Prostate gland (tissue), 2 donors: ENCODE results near the gene ELAVL1. TPM values are rescaled to one million over a fixed set of nuclear protein-coding genes. Genes with fewer than 3 reads are reported as not detected.
"Not testable (repeated sequence)": the region's sequence is repeated elsewhere in the genome, so short reads cannot be mapped to it uniquely, and the experiment has no call there.

ENCODE experiments used
- DNase-seq: peaks from one replicate; pipeline ENCODE4 v3.0.0-alpha.2; 2019; ENCODE audit warnings: low spot score
- H3K27ac ChIP-seq, 2 donors: fragments of 200-600 bp; sonication (generic); 2 replicates each; pipeline ENCODE4 v1.5.1; 2017 to 2019
- H3K27me3 ChIP-seq: fragments of 200-600 bp; sonication (generic); replicated peaks from 2 replicates; pipeline ENCODE4 v1.5.1; 2019; ENCODE audit not compliant: insufficient read depth
- H3K36me3 ChIP-seq, 2 donors: fragments of 200-600 bp; sonication (generic); 1 replicate in 1 of 2; 2 replicates in 1 of 2; pipeline versions ENCODE4 v1.5.1 to v1.8.1; 2017 to 2019
- H3K4me1 ChIP-seq: fragments of 200-600 bp; sonication (generic); replicated peaks from 2 replicates; pipeline ENCODE4 v1.5.1; 2019
- H3K4me3 ChIP-seq, 2 donors: fragments of 200-600 bp; sonication (generic); 2 replicates each; pipeline ENCODE4 v1.5.1; 2017 to 2019
- H3K9me3 ChIP-seq: fragments of 200-600 bp; sonication (generic); 2 replicates; pipeline ENCODE4 v1.5.1; 2017
- CTCF ChIP-seq, 4 experiments: fragments of 200-600 bp in 2 of 4; fragments of 450-650 bp in 2 of 4; sonication (generic) in 2 of 4; IDR thresholded peaks; 1 replicate in 3 of 4; 2 replicates in 1 of 4; pipeline ENCODE4 v1.5.1; 2016 to 2019; ENCODE audit warnings: antibody characterized with exemption in 4 of 4, mild to moderate bottlenecking in 2 of 4, moderate library complexity in 2 of 4
- POLR2A ChIP-seq: fragments of 450-650 bp; IDR thresholded peaks from one replicate; pipeline ENCODE4 v1.6.1; 2016; ENCODE audit warnings: antibody characterized with exemption, mild to moderate bottlenecking
- POLR2AphosphoS5 ChIP-seq: sonication (generic); formaldehyde crosslinking; IDR thresholded peaks from one replicate; pipeline ENCODE4 v1.6.1; 2017; ENCODE audit warnings: antibody characterized with exemption
- WGBS: methylation state at CpG from one replicate; pipeline ENCODE4 v1.1.5; 2018; 5-methylcytosine and 5-hydroxymethylcytosine counted together
- intact Hi-C: fragments of 100-400 bp; cut with DNase I; formaldehyde crosslinking; loops from one replicate; pipeline ENCODE4 v1.14.2; 2022
- total RNA-seq, 2 donors: library from RNA; depleted of rRNA; stranded (reverse); fragments of >200 nt; gene quantifications; one replicate each; pipeline ENCODE4 v1.1.0, GENCODE V29; 2016

The ELAVL1 gene
- total RNA-seq, 2 donors from 2014 or later = 35.6 to 76.9 TPM

GRCh38 chr19:7962644-7963268, 42.7 kb downstream of the ELAVL1 start:
- intact Hi-C loops = no loop called here
- 87% methylated on average over 22 of the region's 22 CpGs for WGBS
- Histone ChIP-seq H3K4me1 (no peaks in the 10 kb centered on the region), H3K36me3 (no peaks in the 10 kb centered on the region), H3K27ac (no peak overlapping the region), H3K9me3 (no peaks in the 10 kb centered on the region), H3K4me3 (no peak overlapping the region), H3K27me3 (no peaks in the 10 kb centered on the region)
- no peak for DNase-seq
- TF ChIP-seq POLR2A = no peak
- no peak for TF ChIP-seq CTCF (IDR thresholded peaks at IDR 0.05)
- no peak for TF ChIP-seq POLR2AphosphoS5

- no peak overlapping the region for H3K27ac ChIP-seq
- no peak for DNase-seq
- no peaks in the 10 kb centered on the region for H3K27me3 ChIP-seq
- 79% methylated on average over 13 of the region's 13 CpGs for WGBS
- no peak overlapping the region for H3K4me3 ChIP-seq
- H3K9me3 ChIP-seq = no peaks in the 10 kb centered on the region
- intact Hi-C loops = no loop called here
- no peaks in the 10 kb centered on the region for H3K4me1 ChIP-seq
- H3K36me3 ChIP-seq = no peaks in the 10 kb centered on the region
- no peak for TF ChIP-seq POLR2A
- no peak for TF ChIP-seq CTCF (IDR thresholded peaks at IDR 0.05)
- TF ChIP-seq POLR2AphosphoS5 = no peak
These were observed 43.4 kb downstream of the ELAVL1 start for GRCh38 chr19:7961920-7962626.

GRCh38 chr19:7961082-7961481, 44.4 kb downstream of the ELAVL1 start:
- H3K9me3 ChIP-seq, H3K4me3 ChIP-seq, DNase-seq, intact Hi-C loops, H3K4me1 ChIP-seq, H3K27me3 ChIP-seq, H3K27ac ChIP-seq, H3K36me3 ChIP-seq: not testable (repeated sequence)
- 91% methylated on average over 4 of the region's 4 CpGs for WGBS

GRCh38 chr19:7959211-7959610, 46.2 kb downstream of the ELAVL1 start:
- no peak overlapping the region for H3K4me3 ChIP-seq
- H3K4me1 ChIP-seq = no peaks in the 10 kb centered on the region
- H3K9me3 ChIP-seq = no peaks in the 10 kb centered on the region
- H3K27me3 ChIP-seq = no peaks in the 10 kb centered on the region
- no peak for TF ChIP-seq POLR2AphosphoS5
- TF ChIP-seq POLR2A = no peak
- no peak for TF ChIP-seq CTCF (IDR thresholded peaks at IDR 0.05)
- H3K36me3 ChIP-seq = no peaks in the 10 kb centered on the region
- no peak for DNase-seq
- 58% methylated on average over 6 of the region's 6 CpGs for WGBS
- no peak overlapping the region for H3K27ac ChIP-seq
- intact Hi-C loops = no loop called here

- Histone ChIP-seq H3K27me3 (no peaks in the 10 kb centered on the region), H3K4me1 (no peaks in the 10 kb centered on the region), H3K27ac (no peak overlapping the region), H3K4me3 (no peak overlapping the region), H3K36me3 (no peaks in the 10 kb centered on the region), H3K9me3 (no peaks in the 10 kb centered on the region)
- DNase-seq = no peak
- TF ChIP-seq POLR2A = no peak
- TF ChIP-seq CTCF (IDR thresholded peaks at IDR 0.05) = no peak
- no peak for TF ChIP-seq POLR2AphosphoS5
- intact Hi-C loops = no loop called here
- WGBS = 90% methylated on average over 11 of the region's 11 CpGs
These were observed 49.7 kb downstream of the ELAVL1 start for GRCh38 chr19:7955696-7956095.
